HG03139 (cell line): ENCODE results near the gene HOMER3.
"Not testable (repeated sequence)": the region's sequence is repeated elsewhere in the genome, so short reads cannot be mapped to it uniquely, and the experiment has no call there.

Experiments
- ATAC-seq: cut with Tn5 transposase; IDR thresholded peaks from one replicate; pipeline ENCODE4 v1.9.1; 2021; ENCODE audit not compliant: unreplicated experiment

The HOMER3 gene

GRCh38 chr19:18924684-18925213 lies 16.3 kb downstream of the HOMER3 start:
- no peak for ATAC-seq

- ATAC-seq = no peak
Measured at GRCh38 chr19:18922228-18922985, 18.6 kb downstream of the HOMER3 start.

GRCh38 chr19:18921593-18921992 lies 19.4 kb downstream of the HOMER3 start:
- no peak for ATAC-seq

- ATAC-seq = no peak
Measured at GRCh38 chr19:18920400-18920799, 20.6 kb downstream of the HOMER3 start.

GRCh38 chr19:18919900-18920214 lies 21.2 kb downstream of the HOMER3 start:
- no peak for ATAC-seq

GRCh38 chr19:18919086-18919899 lies 21.7 kb downstream of the HOMER3 start, which contains the start of the genes COPE and DDX49:
COPE (minus strand) TSS chr19:18919387; CDS start chr19:18919348, 39 bp downstream.
DDX49 (plus strand) TSS chr19:18919715; CDS start chr19:18919742, 27 bp downstream.
- ATAC-seq = peak; percentile 89

GRCh38 chr19:18917593-18917992 lies 23.4 kb downstream of the HOMER3 start:
- not testable (repeated sequence) for ATAC-seq

GRCh38 chr19:18915639-18916038 lies 25.4 kb downstream of the HOMER3 start:
- no peak for ATAC-seq

GRCh38 chr19:18913466-18913865 lies 27.6 kb downstream of the HOMER3 start:
- no peak for ATAC-seq

GRCh38 chr19:18912933-18913332 lies 28.1 kb downstream of the HOMER3 start:
- no peak for ATAC-seq

GRCh38 chr19:18910801-18911436 lies 30.1 kb downstream of the HOMER3 start:
- ATAC-seq = no peak

GRCh38 chr19:18910010-18910409 lies 31.0 kb downstream of the HOMER3 start:
- no peak for ATAC-seq

- ATAC-seq = no peak
Measured at GRCh38 chr19:18908917-18909619, 31.9 kb downstream of the HOMER3 start.

- ATAC-seq = no peak
Measured at GRCh38 chr19:18906605-18907519, 34.2 kb downstream of the HOMER3 start.

GRCh38 chr19:18905513-18906236 lies 35.3 kb downstream of the HOMER3 start:
- no peak for ATAC-seq

GRCh38 chr19:18905058-18905456 lies 36.0 kb downstream of the HOMER3 start:
- ATAC-seq = no peak

- no peak for ATAC-seq
Measured at GRCh38 chr19:18904334-18905057, 36.5 kb downstream of the HOMER3 start.
